CD14-positive monocyte (primary cell): ENCODE data around the gene SLC16A13. TPM values are rescaled to one million over a fixed set of nuclear protein-coding genes. Genes with fewer than 3 reads are reported as not detected.
A peak's percentile ranks its signal among the peaks of the same experiment; 100 is the strongest.

Experiments used
- DNase-seq, 3 donors: peaks; one replicate each; pipeline ENCODE4 v3.0.0-alpha.2; 2011 to 2022
- H2AFZ ChIP-seq: 2 replicates; pipeline ENCODE4 v1.6.0; 2012; ENCODE audit warnings: mild to moderate bottlenecking, low read depth, low read length, inconsistent platforms; ENCODE audit not compliant: insufficient read depth, poor library complexity, severe bottlenecking
- H3K27ac ChIP-seq, 2 donors: 1 replicate in 1 of 2; 2 replicates in 1 of 2; pipeline ENCODE4 v1.5.1; 2012 to 2013; ENCODE audit warnings: low read length in 2 of 2, control low read depth in 1 of 2, inconsistent platforms in 1 of 2, low read depth in 1 of 2, mild to moderate bottlenecking in 1 of 2
- H3K27me3 ChIP-seq, 2 donors: one replicate each; pipeline versions ENCODE4 v1.6.0 to v1.6.1; 2011 to 2013; ENCODE audit warnings: low read length in 2 of 2; ENCODE audit not compliant: control insufficient read depth in 2 of 2, insufficient read depth in 2 of 2
- H3K36me3 ChIP-seq, 2 donors: replicated peaks in 1 of 2; 1 replicate in 1 of 2; 2 replicates in 1 of 2; pipeline versions ENCODE4 v1.5.1 to v1.6.1; 2012 to 2013; ENCODE audit warnings: low read length in 2 of 2, control low read depth in 1 of 2, inconsistent platforms in 1 of 2, mild to moderate bottlenecking in 1 of 2; ENCODE audit not compliant: insufficient read depth in 2 of 2, control insufficient read depth in 1 of 2
- H3K4me1 ChIP-seq, 2 donors: 1 replicate in 1 of 2; 2 replicates in 1 of 2; pipeline versions ENCODE4 v1.5.1 to v1.6.1; 2012 to 2013; ENCODE audit warnings: low read length in 2 of 2, control low read depth in 1 of 2, inconsistent platforms in 1 of 2, mild to moderate bottlenecking in 1 of 2, moderate library complexity in 1 of 2; ENCODE audit not compliant: insufficient read depth in 2 of 2, control insufficient read depth in 1 of 2
- H3K4me2 ChIP-seq: replicated peaks from 2 replicates; pipeline ENCODE3; 2012; ENCODE audit warnings: low read length, moderate library complexity, mild to moderate bottlenecking; ENCODE audit not compliant: poor library complexity, severe bottlenecking; ENCODE audit errors: extremely low read depth
- H3K4me3 ChIP-seq, 3 experiments: fragments of 200-600 bp in 1 of 3; sonication (generic) in 1 of 3; replicated peaks in 1 of 3; 1 replicate in 2 of 3; 2 replicates in 1 of 3; pipeline ENCODE4 v1.5.1; 2011 to 2013; ENCODE audit warnings: low read length in 3 of 3, mild to moderate bottlenecking in 3 of 3, control low read depth in 2 of 3, low read depth in 2 of 3, inconsistent platforms in 1 of 3, moderate library complexity in 1 of 3
- H3K79me2 ChIP-seq: 2 replicates; pipeline ENCODE4 v1.6.0; 2012; ENCODE audit warnings: mild to moderate bottlenecking, control low read depth, inconsistent platforms, low read length, moderate library complexity; ENCODE audit not compliant: insufficient read depth
- H3K9ac ChIP-seq: 2 replicates; pipeline ENCODE4 v1.6.0; 2017; ENCODE audit warnings: low read length, mild to moderate bottlenecking; ENCODE audit not compliant: insufficient read depth, poor library complexity, severe bottlenecking
- H3K9me3 ChIP-seq, 2 donors: replicated peaks in 1 of 2; 1 replicate in 1 of 2; 2 replicates in 1 of 2; pipeline versions ENCODE4 v1.5.1 to v1.6.1; 2012 to 2013; ENCODE audit warnings: low read length in 2 of 2, control low read depth in 1 of 2; ENCODE audit not compliant: control insufficient read depth in 1 of 2, insufficient read depth in 1 of 2
- H4K20me1 ChIP-seq: 2 replicates; pipeline ENCODE4 v1.6.0; 2012; ENCODE audit warnings: mild to moderate bottlenecking, low read length, control low read depth, moderate library complexity; ENCODE audit not compliant: insufficient read depth
- H3K27ac Mint-ChIP-seq, 7 donors: one replicate each; pipeline ENCODE4 v1.8.0; 2020; ENCODE audit warnings: mild to moderate bottlenecking in 7 of 7, mixed read lengths in 7 of 7, moderate library complexity in 6 of 7, inconsistent platforms in 2 of 7
- H3K27me3 Mint-ChIP-seq, 3 donors: one replicate each; pipeline ENCODE4 v1.8.0; 2021 to 2022; ENCODE audit warnings: low read depth in 3 of 3, mild to moderate bottlenecking in 3 of 3, mixed read lengths in 3 of 3, moderate library complexity in 3 of 3, inconsistent platforms in 1 of 3
- H3K36me3 Mint-ChIP-seq, 2 donors: one replicate each; pipeline ENCODE4 v1.8.0; 2020; ENCODE audit warnings: mixed read lengths in 2 of 2, inconsistent platforms in 1 of 2, mild to moderate bottlenecking in 1 of 2
- H3K4me1 Mint-ChIP-seq: one replicate; pipeline ENCODE4 v1.8.0; 2020; ENCODE audit warnings: mild to moderate bottlenecking, mixed read lengths
- H3K4me3 Mint-ChIP-seq, 2 donors: one replicate each; pipeline ENCODE4 v1.8.0; 2020; ENCODE audit warnings: mild to moderate bottlenecking in 2 of 2, mixed read lengths in 2 of 2, moderate library complexity in 1 of 2
- H3K9me3 Mint-ChIP-seq, 7 donors: one replicate each; pipeline ENCODE4 v1.8.0; 2020 to 2022; ENCODE audit warnings: mixed read lengths in 7 of 7, mild to moderate bottlenecking in 6 of 7, moderate library complexity in 6 of 7, inconsistent platforms in 2 of 7
- WGBS: methylation state at CpG from one replicate; pipeline ENCODE4 v1.1.5; 2013; ENCODE audit warnings: missing lambda C conversion rate; ENCODE audit not compliant: insufficient coverage; 5-methylcytosine and 5-hydroxymethylcytosine counted together
- intact Hi-C, 2 donors: fragments of 100-400 bp; cut with micrococcal nuclease; formaldehyde crosslinking; loops; one replicate each; pipeline versions ENCODE4 v1.15.0 to v1.15.1; 2023
- polyA plus RNA-seq, 3 donors: library from polyadenylated mRNA; depleted of rRNA in 1 of 3; unstranded in 2 of 3; stranded (reverse) in 1 of 3; fragments of 300-500 nt in 2 of 3; fragments of >200 nt in 1 of 3; fragmentation: Illumina TruSeq in 2 of 3; gene quantifications; 1 replicate in 2 of 3; 2 replicates in 1 of 3; pipeline ENCODE4 v1.2.3, GENCODE V29; 2012 to 2021
- TF ChIP-seq, protein P1 (sequence below): fragments of 200-600 bp; IDR thresholded peaks from one replicate; pipeline ENCODE4 v1.8.0; 2022; ENCODE audit warnings: antibody characterized with exemption, mild to moderate bottlenecking

SLC16A13 gene
- polyA plus RNA-seq, 3 donors, result 0.93 to 3.1 (median 2.2) TPM

- Mint-ChIP-seq H3K27ac (peak overlapping the region; percentile 97 to 100 (median 98)), H3K9me3 (peaks cover 0 to 5% (median 0%) of the 10 kb centered on the region in 7 donors), H3K27me3 (peaks cover 5 to 11% (median 6%) of the 10 kb centered on the region in 3 donors), H3K4me1 (peaks cover 57% of the 10 kb centered on the region), H3K36me3 (peaks cover 26 to 27% of the 10 kb centered on the region in 2 donors), H3K4me3 (peak overlapping the region; percentile 84 to 94)
- TF ChIP-seq, protein P1, sequence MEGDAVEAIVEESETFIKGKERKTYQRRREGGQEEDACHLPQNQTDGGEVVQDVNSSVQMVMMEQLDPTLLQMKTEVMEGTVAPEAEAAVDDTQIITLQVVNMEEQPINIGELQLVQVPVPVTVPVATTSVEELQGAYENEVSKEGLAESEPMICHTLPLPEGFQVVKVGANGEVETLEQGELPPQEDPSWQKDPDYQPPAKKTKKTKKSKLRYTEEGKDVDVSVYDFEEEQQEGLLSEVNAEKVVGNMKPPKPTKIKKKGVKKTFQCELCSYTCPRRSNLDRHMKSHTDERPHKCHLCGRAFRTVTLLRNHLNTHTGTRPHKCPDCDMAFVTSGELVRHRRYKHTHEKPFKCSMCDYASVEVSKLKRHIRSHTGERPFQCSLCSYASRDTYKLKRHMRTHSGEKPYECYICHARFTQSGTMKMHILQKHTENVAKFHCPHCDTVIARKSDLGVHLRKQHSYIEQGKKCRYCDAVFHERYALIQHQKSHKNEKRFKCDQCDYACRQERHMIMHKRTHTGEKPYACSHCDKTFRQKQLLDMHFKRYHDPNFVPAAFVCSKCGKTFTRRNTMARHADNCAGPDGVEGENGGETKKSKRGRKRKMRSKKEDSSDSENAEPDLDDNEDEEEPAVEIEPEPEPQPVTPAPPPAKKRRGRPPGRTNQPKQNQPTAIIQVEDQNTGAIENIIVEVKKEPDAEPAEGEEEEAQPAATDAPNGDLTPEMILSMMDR, result peak; percentile 72
- under 1% methylated on average over 29 of the region's 56 CpGs for WGBS
- intact Hi-C loops, result loop anchor here in 1 of 2 donors (5.0 kb wide), 2 partner anchors 363 to 1042 kb away; partner anchors contain the start of genes C17orf100 and MED31
- H3K36me3 ChIP-seq, result peaks cover 12 to 15% of the 10 kb centered on the region in 2 donors
- peak overlapping the region; percentile 52 for H2AFZ ChIP-seq
- no peaks in the 10 kb centered on the region for H3K9me3 ChIP-seq
- no peaks in the 10 kb centered on the region for H4K20me1 ChIP-seq
- peaks cover 46% of the 10 kb centered on the region for H3K79me2 ChIP-seq
- peak overlapping the region; percentile 96 for H3K4me2 ChIP-seq
- H3K4me1 ChIP-seq, result peaks cover 44 to 58% of the 10 kb centered on the region in 2 donors
- peak; percentile 63 to 87 (median 74) for DNase-seq
- peak overlapping the region; percentile 45 to 97 (median 55) for H3K4me3 ChIP-seq
- H3K27ac ChIP-seq, result peak overlapping the region; percentile 98 to 100
- peaks cover 0 to 4% of the 10 kb centered on the region in 2 donors for H3K27me3 ChIP-seq
- H3K9ac ChIP-seq, result peak overlapping the region; percentile 99
These were observed 20.5 kb upstream of the SLC16A13 start for GRCh38 chr17:7014995-7015958.

DNA sequence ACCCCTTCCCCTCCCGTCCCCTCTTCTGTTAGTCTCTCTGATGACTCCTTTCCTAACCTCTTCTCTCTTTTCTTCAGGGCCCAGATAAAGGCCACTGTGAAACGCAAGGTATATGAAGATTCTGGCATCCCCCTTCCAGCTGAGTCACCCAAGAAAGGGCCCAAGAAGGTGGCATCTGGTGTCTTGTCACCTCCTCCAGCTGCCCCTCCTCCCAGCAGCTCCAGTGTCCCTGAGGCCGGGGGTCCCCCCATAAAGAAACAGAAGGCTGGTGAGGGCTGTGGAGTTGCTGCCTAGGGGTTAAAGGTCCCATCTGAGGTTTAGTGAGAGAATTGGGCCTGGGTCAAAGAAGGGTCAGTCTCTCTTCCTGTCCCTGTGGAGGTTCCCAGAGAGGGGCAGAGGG lies 19.4 kb upstream of the SLC16A13 start:
- WGBS, result 100% methylated on average over 1 of the region's 3 CpGs
- intact Hi-C loops, result no loop called here
- DNase-seq, result no peak

More for the DNA sequence above, 19.4 kb upstream of the SLC16A13 start:
- Histone ChIP-seq H3K27ac (peak overlapping the region in 1 of 2 donors; percentile 98), H3K4me1 (peaks cover 32 to 47% of the 10 kb centered on the region in 2 donors), H4K20me1 (no peaks in the 10 kb centered on the region), H3K36me3 (peaks cover 12 to 15% of the 10 kb centered on the region in 2 donors), H3K27me3 (peaks cover 0 to 7% of the 10 kb centered on the region in 2 donors), H3K79me2 (peaks cover 35% of the 10 kb centered on the region), H3K9ac (no peak overlapping the region), H3K4me2 (no peak overlapping the region), H3K4me3 (no peak overlapping the region), H2AFZ (no peak overlapping the region), H3K9me3 (no peaks in the 10 kb centered on the region)
- Mint-ChIP-seq H3K4me1 (peaks cover 46% of the 10 kb centered on the region), H3K36me3 (peaks cover 26 to 27% of the 10 kb centered on the region in 2 donors), H3K27ac (peak overlapping the region in 2 of 7 donors; percentile 97 to 98), H3K27me3 (peaks cover 10 to 14% (median 13%) of the 10 kb centered on the region in 3 donors), H3K4me3 (no peak overlapping the region), H3K9me3 (peaks cover 0 to 5% (median 0%) of the 10 kb centered on the region in 7 donors)
- TF ChIP-seq, protein P1, result no peak
